Measurements from ENCODE around the gene GRID1.

The GRID1 gene

GRCh38 chr10:86127274-86127819 is 239.2 kb downstream of the GRID1 start:
- Histone ChIP-seq H2AFZ (ENCODE audit: low read length) (peak overlapping the region; percentile 51), H3K36me3 (replicated peaks; ENCODE audit: insufficient read depth, low read length) (no peaks in the 10 kb centered on the region), H3K4me1 (ENCODE audit: low read length) (peaks cover 20% of the 10 kb centered on the region), H3K9me3 (replicated peaks; ENCODE audit: insufficient read depth, low read length) (no peaks in the 10 kb centered on the region), H3K4me2 (ENCODE audit: low read depth, low read length) (peak overlapping the region; percentile 38), H3K79me2 (ENCODE audit: low read length) (no peaks in the 10 kb centered on the region), H3F3A (ENCODE audit: insufficient read depth, low read length) (no peaks in the 10 kb centered on the region), H4K20me1 (ENCODE audit: insufficient read depth, low read length) (no peaks in the 10 kb centered on the region), H3K9ac (ENCODE audit: low read length) (no peak overlapping the region), H3K4me3 (ENCODE audit: low read length) (no peak overlapping the region), H3K27me3 (replicated peaks; ENCODE audit: insufficient read depth, low read length) (no peaks in the 10 kb centered on the region), H3K27ac (ENCODE audit: low read length) (no peak overlapping the region), H3K9me2 (replicated peaks; ENCODE audit: insufficient read depth, low read length) (no peaks in the 10 kb centered on the region)
- peak; percentile 73 for DNase-seq
- TF ChIP-seq EZH2phosphoT487 (IDR thresholded peaks at IDR 0.05; ENCODE audit: low read length) (no peak), EZH2 (optimal IDR thresholded peaks at IDR 0.05; ENCODE audit: low read depth, low read length) (no peak), CTCF (IDR thresholded peaks at IDR 0.05; ENCODE audit: low read length) (no peak)

GRCh38 chr10:86124734-86125133 is 241.9 kb downstream of the GRID1 start:
- Histone ChIP-seq H3F3A (ENCODE audit: insufficient read depth, low read length) (no peaks in the 10 kb centered on the region), H2AFZ (ENCODE audit: low read length) (no peak overlapping the region), H3K36me3 (replicated peaks; ENCODE audit: insufficient read depth, low read length) (no peaks in the 10 kb centered on the region), H3K4me3 (ENCODE audit: low read length) (no peak overlapping the region), H3K79me2 (ENCODE audit: low read length) (no peaks in the 10 kb centered on the region), H3K4me2 (ENCODE audit: low read depth, low read length) (no peak overlapping the region), H4K20me1 (ENCODE audit: insufficient read depth, low read length) (no peaks in the 10 kb centered on the region), H3K9me2 (replicated peaks; ENCODE audit: insufficient read depth, low read length) (no peaks in the 10 kb centered on the region), H3K9ac (ENCODE audit: low read length) (no peak overlapping the region), H3K4me1 (ENCODE audit: low read length) (peaks cover 20% of the 10 kb centered on the region), H3K27me3 (replicated peaks; ENCODE audit: insufficient read depth, low read length) (no peaks in the 10 kb centered on the region), H3K9me3 (replicated peaks; ENCODE audit: insufficient read depth, low read length) (no peaks in the 10 kb centered on the region), H3K27ac (ENCODE audit: low read length) (no peak overlapping the region)
- no peak for TF ChIP-seq EZH2 (optimal IDR thresholded peaks at IDR 0.05; ENCODE audit: low read depth, low read length)
- TF ChIP-seq EZH2phosphoT487 (IDR thresholded peaks at IDR 0.05; ENCODE audit: low read length), result no peak
- no peak for TF ChIP-seq CTCF (IDR thresholded peaks at IDR 0.05; ENCODE audit: low read length)
- no peak for DNase-seq

- H3K36me3 ChIP-seq (replicated peaks; ENCODE audit: insufficient read depth, low read length), result no peaks in the 10 kb centered on the region
Observed at GRCh38 chr10:86123715-86124114, 242.9 kb downstream of the GRID1 start.

More at GRCh38 chr10:86123715-86124114, 242.9 kb downstream of the GRID1 start:
- H3F3A ChIP-seq (ENCODE audit: insufficient read depth, low read length), result no peaks in the 10 kb centered on the region
- H3K9me2 ChIP-seq (replicated peaks; ENCODE audit: insufficient read depth, low read length), result no peaks in the 10 kb centered on the region
- TF ChIP-seq EZH2phosphoT487 (IDR thresholded peaks at IDR 0.05; ENCODE audit: low read length) (no peak), EZH2 (optimal IDR thresholded peaks at IDR 0.05; ENCODE audit: low read depth, low read length) (no peak), CTCF (IDR thresholded peaks at IDR 0.05; ENCODE audit: low read length) (no peak)
- H3K9ac ChIP-seq (ENCODE audit: low read length), result no peak overlapping the region
- H4K20me1 ChIP-seq (ENCODE audit: insufficient read depth, low read length), result no peaks in the 10 kb centered on the region
- no peak overlapping the region for H3K27ac ChIP-seq (ENCODE audit: low read length)
- no peaks in the 10 kb centered on the region for H3K27me3 ChIP-seq (replicated peaks; ENCODE audit: insufficient read depth, low read length)
- no peak for DNase-seq
- H3K9me3 ChIP-seq (replicated peaks; ENCODE audit: insufficient read depth, low read length), result no peaks in the 10 kb centered on the region
- no peak overlapping the region for H3K4me2 ChIP-seq (ENCODE audit: low read depth, low read length)
- no peaks in the 10 kb centered on the region for H3K79me2 ChIP-seq (ENCODE audit: low read length)
- H2AFZ ChIP-seq (ENCODE audit: low read length), result no peak overlapping the region
- no peak overlapping the region for H3K4me3 ChIP-seq (ENCODE audit: low read length)
- H3K4me1 ChIP-seq (ENCODE audit: low read length), result peaks cover 20% of the 10 kb centered on the region
